Measurements from ENCODE around the gene ELP5.

The ELP5 gene

DNA sequence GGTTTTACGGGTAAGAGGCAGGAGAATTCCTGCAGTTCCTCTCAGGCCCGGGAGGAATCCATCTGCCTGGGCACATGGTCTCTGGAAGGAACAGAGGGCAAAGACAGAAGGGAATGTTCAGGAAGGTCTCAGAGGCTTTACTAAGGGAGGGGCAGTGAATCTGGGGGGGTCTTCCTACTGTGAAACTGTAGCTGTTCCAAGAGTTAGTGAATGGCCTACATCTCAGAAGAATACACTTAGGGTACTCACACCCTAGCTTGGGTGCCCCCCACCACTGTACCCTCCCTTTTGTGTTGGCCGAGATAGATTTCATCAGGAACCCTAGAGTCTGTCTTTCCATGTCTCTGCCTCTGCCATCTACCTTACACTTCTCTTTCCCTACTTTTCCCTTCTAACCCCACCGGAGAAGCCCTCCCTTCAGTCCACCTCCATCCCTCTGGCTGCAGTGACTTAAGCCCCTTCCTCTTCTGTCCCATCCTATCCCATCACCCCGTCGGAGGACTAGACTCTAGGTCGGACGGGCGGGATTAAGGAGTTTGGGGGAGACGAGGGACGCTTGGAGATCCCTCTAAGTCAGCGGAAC lies 32.7 kb upstream of the ELP5 start:
- DNase-seq, result no peak

- DNase-seq, result peak in 5 of 6 experiments; percentile 43 to 65 (median 55)
Measured at GRCh38 chr17:7219812-7220592, 32.0 kb upstream of the ELP5 start, which contains the start of the genes ACADVL and DLG4. Gene ACADVL (plus strand): TSS chr17:7219938. CDS start chr17:7219985, 47 bp downstream. Gene DLG4 (minus strand): TSS chr17:7219836.

GRCh38 chr17:7220593-7221277 lies 31.3 kb upstream of the ELP5 start:
- peak in 5 of 6 experiments; percentile 38 to 48 (median 41) for DNase-seq

GRCh38 chr17:7221278-7222092 lies 30.5 kb upstream of the ELP5 start:
- DNase-seq, result no peak

- DNase-seq, result no peak
Measured at GRCh38 chr17:7222093-7222971, 29.7 kb upstream of the ELP5 start.

DNA sequence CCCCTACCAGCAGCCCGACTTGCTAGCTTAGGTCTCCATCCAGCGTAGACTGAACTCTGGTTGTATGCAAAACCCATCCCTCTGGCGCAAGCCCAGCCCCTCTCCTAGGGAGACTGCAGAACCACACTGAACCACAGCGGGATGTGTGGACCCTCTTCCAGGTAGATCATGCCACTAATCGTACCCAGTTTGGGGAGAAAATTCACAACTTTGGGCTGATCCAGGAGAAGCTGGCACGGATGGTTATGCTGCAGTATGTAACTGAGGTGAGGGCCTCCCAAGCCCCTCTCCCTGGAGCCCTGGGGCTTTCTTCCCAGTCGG lies 29.1 kb upstream of the ELP5 start:
- no peak for DNase-seq

GRCh38 chr17:7223375-7223774 lies 28.6 kb upstream of the ELP5 start:
- no peak for DNase-seq

DNA sequence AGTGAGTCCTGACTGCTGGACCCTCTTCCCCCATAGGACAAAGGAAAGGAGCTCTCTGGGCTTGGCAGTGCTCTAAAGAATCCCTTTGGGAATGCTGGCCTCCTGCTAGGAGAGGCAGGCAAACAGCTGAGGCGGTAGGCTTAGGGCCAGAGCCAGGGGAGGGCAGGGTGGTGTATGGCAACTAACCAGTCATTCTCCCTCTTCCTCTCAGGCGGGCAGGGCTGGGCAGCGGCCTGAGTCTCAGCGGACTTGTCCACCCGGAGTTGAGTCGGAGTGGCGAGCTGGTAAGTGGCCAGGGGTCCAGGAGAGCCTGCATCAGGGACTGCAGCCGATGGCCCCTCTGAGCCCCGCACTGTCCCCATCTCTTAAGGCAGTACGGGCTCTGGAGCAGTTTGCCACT lies 27.9 kb upstream of the ELP5 start:
- no peak for DNase-seq

DNA sequence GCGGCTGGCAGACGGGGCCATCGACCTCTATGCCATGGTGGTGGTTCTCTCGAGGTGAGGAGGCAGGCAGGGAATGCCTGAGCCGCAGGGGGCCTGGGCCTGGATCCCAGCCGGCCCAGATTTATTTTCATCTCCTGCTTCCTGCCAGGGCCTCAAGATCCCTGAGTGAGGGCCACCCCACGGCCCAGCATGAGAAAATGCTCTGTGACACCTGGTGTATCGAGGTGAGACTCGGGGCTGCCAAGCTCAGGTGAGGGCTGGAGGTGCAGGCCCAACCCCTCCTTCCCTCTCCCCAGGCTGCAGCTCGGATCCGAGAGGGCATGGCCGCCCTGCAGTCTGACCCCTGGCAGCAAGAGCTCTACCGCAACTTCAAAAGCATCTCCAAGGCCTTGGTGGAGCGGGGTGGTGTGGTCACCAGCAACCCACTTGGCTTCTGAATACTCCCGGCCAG lies 27.3 kb upstream of the ELP5 start:
- DNase-seq, result no peak

GRCh38 chr17:7225711-7226331 lies 26.2 kb upstream of the ELP5 start:
- DNase-seq, result no peak

- no peak for DNase-seq
Measured at GRCh38 chr17:7226721-7227710, 25.0 kb upstream of the ELP5 start.

DNA sequence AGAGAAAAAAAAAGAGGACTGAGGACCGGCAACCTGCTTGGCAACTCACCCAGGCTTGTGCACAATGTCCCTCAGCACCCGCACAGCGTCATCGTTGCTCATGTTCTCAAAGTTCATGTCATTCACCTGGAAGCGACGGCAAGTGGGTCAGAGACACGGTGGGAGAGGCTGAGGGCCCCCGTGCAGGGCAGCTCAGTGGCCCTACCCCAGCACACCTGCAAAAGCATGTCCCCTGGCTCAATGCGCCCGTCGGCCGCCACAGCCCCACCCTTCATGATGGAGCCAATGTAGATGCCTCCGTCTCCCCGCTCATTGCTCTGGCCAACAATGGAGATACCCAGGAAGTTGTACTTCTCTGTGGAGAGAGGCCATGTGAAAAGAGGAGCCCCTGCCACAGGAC lies 23.1 kb upstream of the ELP5 start:
- DNase-seq, result no peak

DNA sequence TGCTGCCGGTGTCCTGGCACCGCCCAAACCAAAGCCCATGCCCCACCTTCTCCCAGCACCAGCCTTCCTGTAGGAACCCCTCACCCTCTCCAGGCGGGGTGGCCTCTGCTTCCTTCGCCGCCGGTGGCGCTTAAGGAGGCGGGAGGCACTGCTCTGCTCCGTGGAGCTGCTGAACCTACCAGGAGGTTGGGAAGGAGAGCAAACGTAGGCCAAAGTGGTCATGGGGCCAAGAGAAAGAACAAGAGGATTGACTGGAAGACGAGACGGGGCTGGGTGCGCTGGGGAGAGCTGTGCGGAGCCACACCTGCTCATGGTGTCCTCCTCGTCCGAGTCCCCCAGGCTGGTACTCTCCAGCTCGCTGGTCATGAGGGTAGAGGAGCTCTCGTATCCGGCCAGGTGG lies 22.5 kb upstream of the ELP5 start:
- no peak for DNase-seq

GRCh38 chr17:7232114-7232513 lies 19.9 kb upstream of the ELP5 start:
- DNase-seq, result no peak

DNA sequence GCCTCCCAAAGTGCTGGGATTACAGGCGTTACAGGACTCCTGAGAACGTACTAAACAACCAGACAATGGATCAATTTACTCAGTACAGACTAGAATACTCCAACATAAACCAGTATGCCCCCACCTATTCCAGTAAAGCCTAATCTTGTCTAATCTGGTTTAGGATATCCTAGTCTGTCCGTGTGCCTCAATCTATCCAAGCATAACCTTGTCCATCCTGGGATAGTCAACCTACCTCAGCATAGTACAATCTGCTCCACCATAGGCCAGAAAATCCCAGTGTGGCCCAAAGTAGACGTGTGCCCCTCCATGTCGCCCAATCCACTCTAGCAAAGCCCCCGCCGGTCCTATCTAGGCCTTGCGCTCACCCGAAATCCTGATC lies 18.3 kb upstream of the ELP5 start:
- no peak for DNase-seq

- DNase-seq, result peak; percentile 86 to 94 (median 92)
Measured at GRCh38 chr17:7234083-7234951, 17.7 kb upstream of the ELP5 start, which contains the start of gene DVL2. Gene DVL2 (minus strand): TSS chr17:7234517. CDS start chr17:7234262, 255 bp downstream.

DNA sequence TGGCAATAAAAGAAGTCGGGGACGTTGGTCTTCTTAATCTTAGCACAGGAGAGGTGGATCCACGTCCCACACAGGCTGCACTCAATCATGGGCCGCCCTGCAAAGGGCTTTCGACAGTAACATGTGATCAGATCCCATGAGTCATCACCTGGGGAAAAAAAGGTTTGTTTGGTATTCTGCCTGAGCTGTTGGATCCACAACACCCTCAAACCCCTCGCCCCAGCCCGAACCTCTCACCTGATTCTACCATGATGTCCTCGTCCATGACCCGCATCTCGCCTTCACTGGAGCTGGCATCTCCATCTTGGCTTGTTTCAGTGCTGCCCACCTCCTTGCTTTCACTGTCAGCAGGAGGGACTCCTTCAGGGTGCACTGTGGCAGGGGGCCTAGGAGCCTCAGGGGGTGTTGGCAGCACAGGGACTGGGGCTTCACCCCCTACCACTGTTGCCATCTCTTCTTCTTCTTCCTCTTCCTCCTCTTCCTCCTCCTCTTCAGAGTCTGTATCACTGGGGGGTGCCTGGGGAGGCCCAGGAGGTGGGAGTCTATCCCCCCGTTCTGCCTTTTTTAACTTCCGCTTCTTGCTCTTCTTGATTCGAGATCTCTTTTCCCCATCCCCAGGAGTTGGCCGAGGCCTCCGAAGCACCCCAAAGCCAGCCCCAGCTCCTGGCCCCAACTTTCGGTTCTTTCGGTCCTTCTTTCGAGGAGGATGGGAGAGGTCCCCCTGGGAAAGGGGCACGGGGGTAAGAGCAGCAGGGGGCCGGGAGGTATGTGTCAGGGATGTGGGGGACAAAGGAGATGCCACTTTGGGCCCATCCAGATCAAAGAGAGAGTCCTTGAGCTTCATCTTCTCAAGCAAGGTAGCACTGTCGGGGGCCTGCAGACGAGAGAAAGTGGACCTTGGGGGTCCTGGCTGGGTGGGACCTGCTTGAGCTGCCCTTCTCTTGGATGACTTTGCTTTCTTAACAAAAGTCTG lies 16.0 kb upstream of the ELP5 start:
- DNase-seq, result no peak

GRCh38 chr17:7236808-7237207 lies 15.2 kb upstream of the ELP5 start:
- no peak for DNase-seq
